Activated CD8-positive, alpha-beta T cell treated with anti-CD3 and anti-CD28 coated beads for 36 hours (primary cell): ENCODE measurements around the gene MAGEA3. TPM values are rescaled to one million over a fixed set of nuclear protein-coding genes. Genes with fewer than 3 reads are reported as not detected.
"Not testable (repeated sequence)": the region's sequence is repeated elsewhere in the genome, so short reads cannot be mapped to it uniquely, and the experiment has no call there.

Experiments used
- ATAC-seq: fragments of 200-7000 bp; cut with Tn5 transposase; one replicate; pipeline ENCODE4 v1.10.0; 2021; ENCODE audit warnings: mild to moderate bottlenecking, moderate library complexity
- CTCF ChIA-PET: fragments of 350-600 bp; sonication (Branson Sonifier 250); formaldehyde crosslinking; loops from one replicate; lab custom pipeline; 2021; ENCODE audit warnings: antibody characterized with exemption; lab: Charles Lee
- POLR2A ChIA-PET: fragments of 350-600 bp; sonication (Branson Sonifier 250); formaldehyde crosslinking; loops from one replicate; lab custom pipeline; 2021; ENCODE audit warnings: antibody characterized with exemption; lab: Charles Lee
- DNase-seq: peaks from one replicate; pipeline ENCODE4 v3.0.0-alpha.2; 2020
- H3K27ac Mint-ChIP-seq: one replicate; pipeline ENCODE4 v1.8.0; 2021; ENCODE audit warnings: mild to moderate bottlenecking, mixed read lengths
- H3K27me3 Mint-ChIP-seq: one replicate; pipeline ENCODE4 v1.8.0; 2021; ENCODE audit warnings: mixed read lengths
- H3K36me3 Mint-ChIP-seq: one replicate; pipeline ENCODE4 v1.8.0; 2021; ENCODE audit warnings: low read depth, mixed read lengths
- H3K4me1 Mint-ChIP-seq: one replicate; pipeline ENCODE4 v1.8.0; 2021; ENCODE audit warnings: low read depth, mixed read lengths
- H3K4me3 Mint-ChIP-seq: one replicate; pipeline ENCODE4 v1.8.0; 2021; ENCODE audit warnings: mild to moderate bottlenecking, moderate library complexity, mixed read lengths
- H3K9me3 Mint-ChIP-seq: one replicate; pipeline ENCODE4 v1.8.0; 2021; ENCODE audit warnings: mixed read lengths
- intact Hi-C: fragments of 100-400 bp; cut with micrococcal nuclease; formaldehyde crosslinking; loops from one replicate; pipeline ENCODE4 v1.10.0; 2022
- total RNA-seq, 2 experiments: library from RNA; stranded (reverse); gene quantifications; one replicate each; pipeline ENCODE4 v1.2.3, GENCODE V29; 2021
- TF ChIP-seq, protein P1 (sequence below): fragments of 200-600 bp; IDR thresholded peaks from one replicate; pipeline ENCODE4 v1.8.0; 2022; ENCODE audit warnings: antibody characterized with exemption, mild to moderate bottlenecking

MAGEA3 gene
- total RNA-seq, 2 experiments from 2014 or later = not detected

DNA sequence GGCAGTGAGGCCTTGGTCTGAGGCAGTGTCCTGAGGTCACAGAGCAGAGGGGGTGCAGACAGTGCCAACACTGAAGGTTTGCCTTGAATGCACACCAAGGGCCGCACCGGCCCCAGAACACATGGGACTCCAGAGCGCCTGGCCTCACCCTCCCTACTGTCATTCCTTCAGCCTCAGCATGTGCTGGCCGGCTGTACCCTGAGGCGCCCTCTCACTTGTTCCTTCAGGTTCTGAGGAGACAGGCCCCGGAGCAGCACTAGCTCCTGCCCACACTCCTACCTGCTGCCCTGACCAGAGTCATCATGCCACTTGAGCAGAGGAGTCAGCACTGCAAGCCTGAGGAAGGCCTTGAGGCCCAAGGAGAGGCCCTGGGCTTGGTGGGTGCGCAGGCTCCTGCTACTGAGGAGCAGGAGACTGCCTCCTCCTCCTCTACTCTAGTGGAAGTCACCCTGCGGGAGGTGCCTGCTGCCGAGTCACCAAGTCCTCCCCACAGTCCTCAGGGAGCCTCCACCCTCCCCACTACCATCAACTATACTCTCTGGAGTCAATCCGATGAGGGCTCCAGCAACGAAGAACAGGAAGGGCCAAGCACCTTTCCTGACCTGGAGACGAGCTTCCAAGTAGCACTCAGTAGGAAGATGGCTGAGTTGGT lies 37.4 kb downstream of the MAGEA3 start:
- Mint-ChIP-seq H3K4me3 (no peak overlapping the region), H3K27ac (no peak overlapping the region), H3K27me3 (no peaks in the 10 kb centered on the region), H3K36me3 (no peaks in the 10 kb centered on the region), H3K9me3 (no peaks in the 10 kb centered on the region), H3K4me1 (no peaks in the 10 kb centered on the region)
- TF ChIP-seq, protein P1, sequence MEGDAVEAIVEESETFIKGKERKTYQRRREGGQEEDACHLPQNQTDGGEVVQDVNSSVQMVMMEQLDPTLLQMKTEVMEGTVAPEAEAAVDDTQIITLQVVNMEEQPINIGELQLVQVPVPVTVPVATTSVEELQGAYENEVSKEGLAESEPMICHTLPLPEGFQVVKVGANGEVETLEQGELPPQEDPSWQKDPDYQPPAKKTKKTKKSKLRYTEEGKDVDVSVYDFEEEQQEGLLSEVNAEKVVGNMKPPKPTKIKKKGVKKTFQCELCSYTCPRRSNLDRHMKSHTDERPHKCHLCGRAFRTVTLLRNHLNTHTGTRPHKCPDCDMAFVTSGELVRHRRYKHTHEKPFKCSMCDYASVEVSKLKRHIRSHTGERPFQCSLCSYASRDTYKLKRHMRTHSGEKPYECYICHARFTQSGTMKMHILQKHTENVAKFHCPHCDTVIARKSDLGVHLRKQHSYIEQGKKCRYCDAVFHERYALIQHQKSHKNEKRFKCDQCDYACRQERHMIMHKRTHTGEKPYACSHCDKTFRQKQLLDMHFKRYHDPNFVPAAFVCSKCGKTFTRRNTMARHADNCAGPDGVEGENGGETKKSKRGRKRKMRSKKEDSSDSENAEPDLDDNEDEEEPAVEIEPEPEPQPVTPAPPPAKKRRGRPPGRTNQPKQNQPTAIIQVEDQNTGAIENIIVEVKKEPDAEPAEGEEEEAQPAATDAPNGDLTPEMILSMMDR = no peak
- CTCF ChIA-PET = no interaction called here
- DNase-seq (no peak), ATAC-seq (no peak)
- intact Hi-C loops = no loop called here
- POLR2A ChIA-PET = no interaction called here

DNA sequence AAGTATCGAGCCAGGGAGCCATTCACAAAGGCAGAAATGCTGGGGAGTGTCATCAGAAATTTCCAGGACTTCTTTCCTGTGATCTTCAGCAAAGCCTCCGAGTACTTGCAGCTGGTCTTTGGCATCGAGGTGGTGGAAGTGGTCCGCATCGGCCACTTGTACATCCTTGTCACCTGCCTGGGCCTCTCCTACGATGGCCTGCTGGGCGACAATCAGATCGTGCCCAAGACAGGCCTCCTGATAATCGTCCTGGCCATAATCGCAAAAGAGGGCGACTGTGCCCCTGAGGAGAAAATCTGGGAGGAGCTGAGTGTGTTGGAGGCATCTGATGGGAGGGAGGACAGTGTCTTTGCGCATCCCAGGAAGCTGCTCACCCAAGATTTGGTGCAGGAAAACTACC lies 37.9 kb downstream of the MAGEA3 start:
- CTCF ChIA-PET, ATAC-seq, H3K27me3 Mint-ChIP-seq: not testable (repeated sequence)

DNA sequence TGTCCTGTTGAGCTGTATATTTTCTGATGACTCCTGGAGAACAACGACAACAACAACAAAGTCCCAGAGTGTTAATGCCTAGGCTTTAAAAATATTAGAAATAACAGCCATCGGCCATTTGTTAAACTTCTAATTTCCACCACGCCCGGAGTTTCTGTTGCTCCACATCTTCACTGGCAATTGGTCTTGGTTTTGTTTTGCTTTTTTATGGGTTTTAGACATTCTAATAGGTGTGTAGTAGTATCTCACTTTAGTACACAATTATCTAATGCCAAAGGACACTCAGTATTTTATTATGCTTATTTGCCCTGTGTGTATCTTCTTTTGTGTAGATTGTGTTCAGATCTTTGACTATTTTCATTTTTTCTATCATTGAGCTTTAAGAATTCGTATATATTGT lies 40.0 kb downstream of the MAGEA3 start:
- DNase-seq (no peak), ATAC-seq (no peak)
- Mint-ChIP-seq H3K27me3 (no peaks in the 10 kb centered on the region), H3K4me1 (no peaks in the 10 kb centered on the region), H3K9me3 (no peaks in the 10 kb centered on the region), H3K4me3 (no peak overlapping the region), H3K27ac (no peak overlapping the region), H3K36me3 (no peaks in the 10 kb centered on the region)
- TF ChIP-seq, protein P1 = no peak
- CTCF ChIA-PET = no interaction called here
- POLR2A ChIA-PET = no interaction called here
- intact Hi-C loops = no loop called here

More for the DNA sequence above, 37.9 kb downstream of the MAGEA3 start:
- H3K27ac Mint-ChIP-seq, POLR2A ChIA-PET, H3K4me3 Mint-ChIP-seq, H3K9me3 Mint-ChIP-seq, H3K4me1 Mint-ChIP-seq, intact Hi-C loops, DNase-seq, H3K36me3 Mint-ChIP-seq: not testable (repeated sequence)

Other genes with a start within 250 kb of the MAGEA3 start
- not detected for gene GABRA3, start 247.5 kb upstream of the MAGEA3 start, total RNA-seq
- gene GABRQ, start 60.9 kb upstream of the MAGEA3 start, total RNA-seq = not detected
- gene CSAG2, start 10.5 kb downstream of the MAGEA3 start, total RNA-seq = not detected
- gene MAGEA2B, start 15.8 kb downstream of the MAGEA3 start, total RNA-seq = not detected
- gene CSAG1, start 34.9 kb downstream of the MAGEA3 start, total RNA-seq = not detected
- not detected for gene MAGEA12, start 35.0 kb downstream of the MAGEA3 start, total RNA-seq
- not detected for gene MAGEA2, start 55.0 kb downstream of the MAGEA3 start, total RNA-seq
- gene CSAG3, start 60.4 kb downstream of the MAGEA3 start, total RNA-seq = not detected
- not detected for gene MAGEA6, start 70.9 kb downstream of the MAGEA3 start, total RNA-seq
- gene CETN2, start 132.0 kb downstream of the MAGEA3 start, total RNA-seq = 1 to 10 TPM; 8.3 to 8.8 TPM
- gene NSDHL, start 132.3 kb downstream of the MAGEA3 start, total RNA-seq = 10 to 100 TPM; 15.0 to 15.8 TPM
- gene ZNF185, start 199.3 kb downstream of the MAGEA3 start, total RNA-seq = 1 to 10 TPM; 1.6 to 1.7 TPM